Esophagus squamous epithelium (tissue), 4 donors: Measurements from ENCODE around the gene OR5A2.

Experiments used
- POLR2A ChIP-seq, 4 donors: fragments of 450-650 bp; IDR thresholded peaks; one replicate each; pipeline ENCODE4 v1.6.1; 2017; ENCODE audit warnings: antibody characterized with exemption in 4 of 4, mild to moderate bottlenecking in 4 of 4, moderate library complexity in 3 of 4
- TF ChIP-seq, protein P1 (sequence below), 6 experiments: fragments of 450-650 bp in 4 of 6; fragments of 200-600 bp in 2 of 6; sonication (generic) in 2 of 6; IDR thresholded peaks; one replicate each; pipeline ENCODE4 v1.5.1; 2016 to 2019; ENCODE audit warnings: antibody characterized with exemption in 6 of 6, mild to moderate bottlenecking in 4 of 6, moderate library complexity in 4 of 6

DNA sequence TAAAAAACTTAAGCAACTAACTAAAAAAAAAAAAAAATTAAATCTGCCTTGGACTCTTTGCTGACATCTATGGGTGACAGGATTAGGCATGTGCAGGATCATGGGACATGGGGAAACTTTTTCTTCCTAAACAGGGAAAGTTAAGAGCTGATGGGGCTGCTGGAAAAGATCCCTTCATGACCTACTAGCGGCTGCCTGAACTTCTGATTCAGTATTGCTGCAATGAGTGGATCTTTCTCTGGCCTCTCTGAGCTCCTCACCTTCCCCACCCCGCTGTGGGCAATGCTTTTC lies 25.0 kb downstream of the OR5A2 start:
- TF ChIP-seq, protein P1, sequence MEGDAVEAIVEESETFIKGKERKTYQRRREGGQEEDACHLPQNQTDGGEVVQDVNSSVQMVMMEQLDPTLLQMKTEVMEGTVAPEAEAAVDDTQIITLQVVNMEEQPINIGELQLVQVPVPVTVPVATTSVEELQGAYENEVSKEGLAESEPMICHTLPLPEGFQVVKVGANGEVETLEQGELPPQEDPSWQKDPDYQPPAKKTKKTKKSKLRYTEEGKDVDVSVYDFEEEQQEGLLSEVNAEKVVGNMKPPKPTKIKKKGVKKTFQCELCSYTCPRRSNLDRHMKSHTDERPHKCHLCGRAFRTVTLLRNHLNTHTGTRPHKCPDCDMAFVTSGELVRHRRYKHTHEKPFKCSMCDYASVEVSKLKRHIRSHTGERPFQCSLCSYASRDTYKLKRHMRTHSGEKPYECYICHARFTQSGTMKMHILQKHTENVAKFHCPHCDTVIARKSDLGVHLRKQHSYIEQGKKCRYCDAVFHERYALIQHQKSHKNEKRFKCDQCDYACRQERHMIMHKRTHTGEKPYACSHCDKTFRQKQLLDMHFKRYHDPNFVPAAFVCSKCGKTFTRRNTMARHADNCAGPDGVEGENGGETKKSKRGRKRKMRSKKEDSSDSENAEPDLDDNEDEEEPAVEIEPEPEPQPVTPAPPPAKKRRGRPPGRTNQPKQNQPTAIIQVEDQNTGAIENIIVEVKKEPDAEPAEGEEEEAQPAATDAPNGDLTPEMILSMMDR (IDR thresholded peaks at IDR 0.05): no peak
- no peak for TF ChIP-seq POLR2A (IDR thresholded peaks at IDR 0.05)
